T-helper 1 cell (primary cell): ENCODE measurements around the gene PARS2.

Experiments used
- DNase-seq, 5 donors: peaks; one replicate each; pipeline ENCODE4 v3.0.0-alpha.2; 2012 to 2020

PARS2 gene

GRCh38 chr1:54774820-54775498, 10.6 kb upstream of the PARS2 start:
- no peak for DNase-seq

GRCh38 chr1:54772951-54773350, 8.6 kb upstream of the PARS2 start:
- no peak for DNase-seq

GRCh38 chr1:54768093-54768492, 3.8 kb upstream of the PARS2 start:
- DNase-seq: peak in 1 of 5 donors; percentile 33

GRCh38 chr1:54767526-54767925, 3.2 kb upstream of the PARS2 start:
- no peak for DNase-seq

GRCh38 chr1:54766726-54767125, 2.4 kb upstream of the PARS2 start:
- no peak for DNase-seq

- no peak for DNase-seq
Observed at GRCh38 chr1:54764922-54765561, 719 bp upstream of the PARS2 start.

- peak in 1 of 5 donors; percentile 2 for DNase-seq
Observed at GRCh38 chr1:54763816-54764132, 549 bp downstream of the PARS2 start.

GRCh38 chr1:54758678-54759348, 5.5 kb downstream of the PARS2 start:
- no peak for DNase-seq

- no peak for DNase-seq
Observed at GRCh38 chr1:54757833-54758232, 6.5 kb downstream of the PARS2 start.

- no peak for DNase-seq
Observed at GRCh38 chr1:54754486-54755285, 9.6 kb downstream of the PARS2 start.

- DNase-seq: no peak
Observed at GRCh38 chr1:54754045-54754444, 10.3 kb downstream of the PARS2 start.

GRCh38 chr1:54751426-54751825, 12.9 kb downstream of the PARS2 start:
- no peak for DNase-seq

- no peak for DNase-seq
Observed at GRCh38 chr1:54750596-54750995, 13.7 kb downstream of the PARS2 start.

- DNase-seq: no peak
Observed at GRCh38 chr1:54748094-54748835, 16.1 kb downstream of the PARS2 start.

- DNase-seq: no peak
Observed at GRCh38 chr1:54745864-54746263, 18.5 kb downstream of the PARS2 start.

- no peak for DNase-seq
Observed at GRCh38 chr1:54745274-54745673, 19.0 kb downstream of the PARS2 start.

GRCh38 chr1:54744696-54745095, 19.6 kb downstream of the PARS2 start:
- no peak for DNase-seq

- no peak for DNase-seq
Observed at GRCh38 chr1:54743416-54744226, 20.7 kb downstream of the PARS2 start.

GRCh38 chr1:54742282-54742681, 22.0 kb downstream of the PARS2 start:
- no peak for DNase-seq

GRCh38 chr1:54741531-54741930, 22.8 kb downstream of the PARS2 start:
- DNase-seq: no peak

- DNase-seq: no peak
Observed at GRCh38 chr1:54738244-54738643, 26.1 kb downstream of the PARS2 start.

GRCh38 chr1:54736685-54737084, 27.6 kb downstream of the PARS2 start:
- DNase-seq: no peak
